ENCODE data around the gene SLAIN2.
"Not testable (repeated sequence)": the region's sequence is repeated elsewhere in the genome, so short reads cannot be mapped to it uniquely, and the experiment has no call there.

SLAIN2 gene

DNA sequence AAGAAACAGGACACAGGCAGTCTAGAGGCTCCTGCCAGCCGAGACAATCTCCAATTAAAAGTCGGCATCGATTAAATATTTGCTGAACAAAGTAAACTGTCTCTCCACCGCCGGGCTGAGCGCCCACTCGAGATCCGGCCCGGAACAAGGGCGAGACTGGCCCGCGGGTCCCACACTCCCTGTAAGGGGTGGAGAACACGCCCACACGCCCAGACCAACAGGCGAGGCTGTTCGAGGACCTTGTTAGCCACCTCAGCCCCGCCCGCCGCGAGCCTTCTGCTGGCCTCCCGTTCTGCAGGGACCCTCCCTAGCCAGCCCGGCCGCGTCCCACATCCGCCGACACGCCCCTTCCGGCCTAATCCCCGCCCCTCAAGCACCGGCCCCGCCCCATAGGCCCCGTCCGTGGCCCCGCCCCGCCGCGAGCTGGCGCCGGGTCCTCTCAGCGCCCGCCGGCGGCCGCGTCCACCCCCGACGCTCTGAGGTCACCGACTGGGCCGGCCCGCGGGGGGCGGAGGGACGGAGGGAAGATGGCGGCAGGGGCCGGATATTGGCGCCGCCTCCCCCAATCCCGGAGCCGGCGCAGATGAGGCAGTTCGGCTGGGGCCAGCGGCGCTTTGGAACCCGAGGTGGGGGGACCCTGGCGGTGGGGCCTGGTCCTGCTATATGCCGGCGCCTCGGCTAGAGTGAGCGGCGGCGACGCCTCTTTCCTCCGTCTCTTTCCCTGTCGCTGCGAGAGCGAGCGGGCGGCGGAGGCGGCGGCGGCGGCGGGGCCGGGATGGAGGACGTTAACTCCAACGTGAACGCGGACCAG, at the start of gene SLAIN2:
TSS of gene SLAIN2 (plus strand) at position 565 of the 811 bp plus-strand sequence. CDS start at position 776, 211 bp downstream.
- peak; percentile 94 to 95 for DNase-seq

DNA sequence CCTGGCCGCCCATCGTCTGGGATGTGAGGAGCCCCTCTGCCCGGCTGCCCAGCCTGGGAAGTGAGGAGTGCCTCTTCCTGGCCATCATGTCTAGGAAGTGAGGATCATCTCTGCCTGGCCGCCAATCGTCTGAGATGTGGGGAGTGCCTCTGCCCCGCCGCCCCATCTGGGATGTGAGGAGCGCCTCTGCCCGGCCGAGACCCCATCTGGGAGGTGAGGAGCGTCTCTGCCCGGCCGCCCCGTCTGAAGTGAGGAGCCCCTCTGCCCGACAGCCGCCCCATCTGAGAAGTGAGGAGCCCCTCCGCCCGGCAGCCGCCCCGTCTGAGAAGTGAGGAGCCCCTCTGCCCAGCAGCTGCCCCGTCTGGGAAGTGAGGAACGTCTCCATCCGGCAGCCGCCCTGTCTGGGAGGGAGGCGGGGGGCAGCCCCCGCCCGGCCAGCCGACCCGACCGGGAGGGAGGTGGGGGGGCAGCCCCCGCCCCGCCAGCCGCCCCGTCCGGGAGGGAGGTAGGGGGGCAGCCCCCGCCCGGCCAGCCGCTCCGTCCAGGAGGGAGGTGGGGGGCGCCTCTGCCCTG, 49.0 kb upstream of the SLAIN2 start:
- DNase-seq: not testable (repeated sequence)

DNA sequence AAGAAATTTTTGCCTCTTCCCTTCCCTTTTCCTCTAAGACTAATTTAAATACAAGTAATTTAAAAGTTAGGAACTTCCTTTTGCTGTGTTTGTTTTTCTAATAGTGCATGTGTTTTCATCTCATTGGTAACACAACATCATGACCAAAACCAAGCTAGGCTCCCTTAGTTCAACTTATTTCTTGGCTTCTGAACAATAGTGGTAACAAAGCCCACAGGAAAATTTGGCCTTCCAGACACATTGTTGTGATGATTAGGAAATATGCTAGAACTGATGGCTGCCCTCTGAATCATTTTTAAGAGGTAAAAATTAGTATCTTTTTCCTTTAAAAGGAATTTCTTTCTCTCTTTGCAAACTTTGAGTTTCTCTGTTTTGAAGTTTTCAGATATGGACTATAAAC, 46.2 kb upstream of the SLAIN2 start:
- no peak for DNase-seq

DNA sequence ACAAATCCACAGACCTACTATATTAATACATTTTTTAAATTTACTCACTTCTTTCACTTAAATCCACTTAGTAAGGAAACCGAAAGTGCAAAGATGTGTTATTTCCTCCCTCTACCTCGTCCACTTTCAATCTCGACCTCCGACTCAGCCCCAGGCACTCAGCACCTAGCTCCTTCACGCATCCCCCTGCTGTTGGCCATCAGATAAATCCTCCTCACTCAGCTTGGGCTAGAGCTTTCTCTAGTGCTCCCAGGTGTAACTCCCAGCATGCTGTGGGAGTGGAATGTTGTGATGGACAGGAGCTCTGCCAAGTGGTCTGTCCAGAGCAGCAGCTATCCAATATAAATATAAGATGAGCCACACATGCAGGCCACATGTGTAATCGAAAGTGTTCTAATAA, 45.0 kb upstream of the SLAIN2 start:
- DNase-seq: no peak

DNA sequence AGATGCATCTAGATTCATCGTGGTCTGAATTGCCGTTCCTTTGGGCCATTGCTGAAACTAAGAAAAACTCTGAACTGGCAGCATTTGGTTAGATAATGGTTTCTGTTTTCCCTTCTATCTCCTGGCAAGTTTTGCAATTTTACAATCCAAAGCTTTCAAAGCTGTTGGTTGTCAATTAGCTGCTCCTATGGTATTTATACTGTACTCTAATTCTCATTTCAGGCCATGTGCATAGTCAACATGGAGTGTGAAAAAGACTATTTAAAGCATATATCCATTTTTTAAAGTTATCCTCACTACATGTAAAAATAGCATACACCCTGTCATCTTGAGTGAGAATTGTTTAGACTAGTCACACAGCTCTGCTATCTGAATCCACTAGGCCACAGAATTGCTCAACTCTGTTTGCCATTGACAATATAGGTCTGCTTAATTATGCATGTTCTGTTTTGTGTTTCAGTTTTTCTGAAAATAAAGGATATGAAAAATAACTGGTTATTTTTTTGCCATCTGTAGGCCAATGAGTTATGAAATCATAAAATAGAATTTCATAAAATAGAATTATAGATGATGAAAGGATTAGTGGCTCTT, 44.0 kb upstream of the SLAIN2 start:
- no peak for DNase-seq

DNA sequence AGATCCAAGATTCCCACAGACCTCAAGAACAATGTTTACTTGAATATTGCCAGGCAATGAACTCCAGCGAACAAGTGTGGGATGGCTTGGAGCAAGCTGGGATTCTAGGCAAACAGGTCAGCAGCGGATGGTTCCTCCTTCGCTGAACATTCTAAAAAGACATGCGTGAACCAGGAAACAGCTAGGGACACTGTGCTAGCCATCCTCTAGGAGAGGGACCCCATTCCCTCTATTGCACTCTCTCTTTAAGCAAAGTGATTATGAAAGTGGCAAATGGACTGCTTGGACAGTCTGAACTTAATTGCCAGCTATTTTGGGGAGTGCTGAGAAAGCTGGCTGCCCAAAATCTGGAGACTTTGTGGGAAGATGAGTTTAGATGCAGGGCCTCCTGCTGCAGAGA, 41.8 kb upstream of the SLAIN2 start:
- DNase-seq: no peak

DNA sequence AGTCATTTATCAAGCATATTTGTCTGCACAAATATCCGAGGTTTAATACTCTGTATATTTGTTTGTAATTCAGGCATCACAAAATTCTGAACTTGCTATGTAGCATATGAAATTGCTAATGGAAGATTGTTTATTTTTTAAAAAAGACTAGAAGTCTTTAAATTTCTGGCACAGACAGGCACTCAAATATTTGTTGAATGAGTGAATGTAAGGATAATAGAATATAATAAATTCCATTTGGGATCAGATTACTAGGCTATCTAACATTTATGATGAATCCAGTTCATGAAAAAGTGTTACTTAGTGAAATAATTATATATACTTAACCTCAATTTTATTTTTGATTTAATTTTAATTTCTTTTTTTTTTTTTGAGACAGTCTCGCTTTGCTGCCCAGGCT, 41.3 kb upstream of the SLAIN2 start:
- DNase-seq: no peak

DNA sequence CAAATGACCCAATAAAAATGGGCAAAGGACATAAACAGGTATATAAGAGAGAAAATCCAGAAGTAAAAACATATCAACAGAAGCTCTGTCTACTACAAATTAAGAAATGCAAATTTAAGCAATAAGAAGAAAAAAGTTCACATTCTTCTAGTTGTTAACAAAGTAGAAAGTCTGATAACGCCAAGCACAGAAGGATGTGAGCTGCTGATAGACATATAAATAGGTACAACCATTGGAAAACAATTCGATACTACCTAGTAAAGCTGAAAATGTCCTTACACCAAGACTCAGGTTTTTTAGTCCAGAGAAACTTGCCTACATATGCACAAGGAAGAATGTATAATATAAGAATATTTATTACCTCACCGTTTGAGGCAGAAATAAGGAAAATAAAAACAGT, 35.8 kb upstream of the SLAIN2 start:
- DNase-seq: no peak

DNA sequence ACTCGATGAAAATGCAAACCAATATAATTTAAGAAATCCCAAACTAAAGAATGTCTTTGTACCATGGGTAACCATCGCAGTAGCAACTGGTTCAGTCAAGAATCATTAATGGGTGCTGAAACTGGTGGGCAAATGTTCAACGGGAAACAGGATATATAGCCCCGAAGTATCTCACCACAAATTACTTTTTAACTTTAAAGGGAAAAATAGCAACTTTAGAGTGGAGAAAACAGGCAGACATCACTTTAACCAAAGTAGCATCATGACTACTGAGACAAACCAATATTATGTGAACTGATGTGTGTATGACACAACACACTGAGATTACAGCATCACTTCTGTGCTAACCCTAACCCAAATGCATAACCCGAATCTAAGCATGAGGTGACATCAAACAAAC, 33.8 kb upstream of the SLAIN2 start:
- no peak for DNase-seq

DNA sequence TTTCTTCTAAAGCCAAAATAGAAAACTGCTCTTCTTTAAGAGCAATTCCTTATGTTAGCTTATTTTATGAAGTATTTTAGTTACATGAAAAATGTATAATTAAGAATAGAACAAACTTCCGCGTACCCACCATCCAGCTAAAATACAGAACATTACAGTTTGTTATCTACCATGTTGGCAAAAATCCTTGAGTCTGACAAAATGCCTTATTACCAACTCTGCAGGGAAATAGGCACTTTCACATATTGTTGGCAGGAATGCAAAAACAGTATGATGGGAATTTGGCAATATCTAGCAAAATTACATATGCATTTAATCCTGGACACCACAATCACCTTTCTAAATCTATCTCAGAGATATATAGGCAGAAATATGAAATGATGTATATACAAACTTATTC, 32.4 kb upstream of the SLAIN2 start:
- no peak for DNase-seq

DNA sequence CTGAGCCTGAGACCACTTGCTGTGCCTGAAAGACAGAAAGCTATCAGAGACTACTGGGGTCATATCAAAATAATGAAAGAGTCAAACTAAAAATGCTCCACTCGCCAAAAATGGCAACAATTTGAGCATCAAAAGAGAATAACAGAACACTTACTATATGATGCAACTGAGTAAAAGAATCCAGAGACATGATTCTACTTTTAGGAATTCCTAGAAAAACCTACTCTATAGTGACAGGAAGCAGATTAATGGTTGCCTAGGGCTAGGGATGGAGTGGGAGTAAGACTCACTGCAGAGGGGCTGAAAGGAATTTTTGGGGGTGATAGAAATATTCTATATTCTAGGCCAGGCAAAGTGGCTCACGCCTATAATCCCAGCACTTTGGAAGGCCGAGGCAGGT, 29.4 kb upstream of the SLAIN2 start:
- no peak for DNase-seq

DNA sequence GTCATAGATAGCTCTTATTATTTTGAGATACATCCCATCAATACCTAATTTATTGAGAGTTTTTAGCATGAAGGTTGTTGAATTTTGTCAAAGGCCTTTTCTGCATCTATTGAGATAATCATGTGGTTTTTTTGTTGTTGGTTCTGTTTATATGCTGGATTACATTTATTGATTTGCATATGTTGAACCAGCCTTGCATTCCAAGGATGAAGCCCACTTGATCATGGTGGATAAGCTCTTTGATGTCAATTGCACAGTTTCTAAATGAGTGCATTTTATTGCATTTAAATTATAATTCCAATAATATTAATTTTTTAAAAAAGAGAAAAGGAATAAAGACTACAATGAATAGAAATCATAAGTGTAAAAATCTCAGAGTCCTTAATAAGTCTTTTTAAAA, 26.6 kb upstream of the SLAIN2 start:
- not testable (repeated sequence) for DNase-seq

DNA sequence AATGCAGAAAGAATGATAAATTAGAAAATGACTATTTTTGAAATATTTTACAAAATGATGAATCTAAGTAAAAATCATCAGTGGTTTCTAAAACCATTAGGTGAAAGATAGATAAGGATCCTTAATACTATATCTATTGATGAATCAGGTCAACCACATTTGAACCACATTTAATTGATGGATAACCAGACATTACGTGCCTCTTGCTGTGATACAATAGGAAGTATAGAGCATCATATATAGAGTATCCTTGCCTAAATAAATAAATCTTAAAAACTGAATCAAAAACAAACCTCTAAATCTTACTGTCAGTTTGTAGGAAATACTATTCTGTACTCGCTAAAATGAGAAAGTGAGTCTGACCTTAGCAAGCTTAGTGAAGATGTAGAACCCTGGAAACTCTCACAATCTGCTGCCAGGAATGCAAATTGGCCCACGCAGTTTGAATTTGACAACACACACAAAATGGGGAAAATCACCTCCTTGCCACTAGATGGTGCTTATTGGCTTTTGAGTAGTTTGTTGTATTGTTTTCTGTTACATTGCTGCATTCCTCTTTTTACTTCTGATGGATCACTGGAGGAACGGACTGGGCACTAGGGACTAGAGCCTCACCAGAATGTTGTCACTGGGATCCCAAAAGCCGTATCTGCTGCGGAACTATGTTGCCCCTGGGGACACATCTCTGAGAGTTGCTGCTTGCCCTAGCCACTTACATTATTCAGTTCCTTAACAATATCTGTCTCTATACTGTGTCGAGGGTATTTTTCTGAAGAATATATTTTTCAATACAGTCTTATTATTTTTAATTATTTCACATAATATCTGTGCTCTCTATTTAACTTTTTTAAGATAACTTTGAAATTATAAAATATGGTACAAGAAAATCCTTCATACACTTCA, 25.4 kb upstream of the SLAIN2 start:
- DNase-seq: peak; percentile 20 to 59

DNA sequence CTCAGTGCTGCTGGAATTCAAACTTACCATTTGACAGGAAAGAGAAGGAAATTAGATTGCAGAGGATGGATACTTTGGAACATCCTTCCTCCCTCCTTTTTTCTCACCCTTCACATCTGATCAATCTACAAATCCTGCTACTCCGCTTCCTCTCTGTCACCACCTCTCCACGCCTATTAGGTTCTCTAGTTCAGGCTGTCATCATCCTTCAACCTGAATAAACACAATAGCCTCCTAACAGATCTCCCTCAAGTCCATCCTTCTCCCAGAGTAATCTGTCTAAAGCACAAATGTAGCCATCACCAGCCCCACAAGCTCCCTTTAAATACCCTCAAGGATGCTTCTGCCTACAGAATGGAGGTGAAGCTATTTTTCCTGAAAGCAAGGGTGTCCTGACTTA, 20.0 kb upstream of the SLAIN2 start:
- DNase-seq: no peak

DNA sequence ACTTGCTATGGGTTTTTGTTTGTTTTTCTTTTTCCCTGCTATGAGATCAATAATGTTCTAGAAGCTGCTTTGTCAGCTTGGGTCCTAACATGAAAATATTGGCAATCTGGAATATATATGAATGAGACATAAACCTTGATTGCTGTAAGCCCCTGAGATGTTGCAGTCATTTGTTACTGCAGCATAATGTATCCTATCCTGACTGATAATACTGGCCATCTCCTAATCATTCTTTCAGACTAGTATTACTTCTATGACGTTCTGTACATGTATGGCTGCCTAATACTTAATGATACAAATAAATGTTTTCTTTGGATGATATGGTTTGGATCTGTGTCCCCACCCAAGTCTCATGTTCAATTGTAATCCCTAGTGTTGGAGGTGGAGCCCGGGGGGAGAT, 19.3 kb upstream of the SLAIN2 start:
- no peak for DNase-seq

DNA sequence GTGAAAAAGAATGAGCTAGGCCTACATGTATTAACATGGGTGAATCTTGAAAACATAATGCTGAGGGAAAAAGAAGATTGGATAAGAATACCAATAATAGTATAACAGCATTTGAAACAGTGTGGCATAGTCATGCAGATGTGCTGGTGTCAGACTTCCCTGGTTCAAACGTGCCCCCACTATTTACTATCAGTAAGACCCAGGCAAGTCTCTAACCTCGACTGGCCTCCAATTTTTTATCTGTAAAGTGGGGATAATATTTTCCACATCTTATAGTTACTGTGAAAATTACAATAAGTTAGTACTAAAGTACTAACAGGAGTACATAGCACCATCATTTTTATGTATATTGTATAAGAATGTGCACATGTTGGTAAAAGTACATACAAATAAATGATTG, 17.0 kb upstream of the SLAIN2 start:
- DNase-seq: no peak

DNA sequence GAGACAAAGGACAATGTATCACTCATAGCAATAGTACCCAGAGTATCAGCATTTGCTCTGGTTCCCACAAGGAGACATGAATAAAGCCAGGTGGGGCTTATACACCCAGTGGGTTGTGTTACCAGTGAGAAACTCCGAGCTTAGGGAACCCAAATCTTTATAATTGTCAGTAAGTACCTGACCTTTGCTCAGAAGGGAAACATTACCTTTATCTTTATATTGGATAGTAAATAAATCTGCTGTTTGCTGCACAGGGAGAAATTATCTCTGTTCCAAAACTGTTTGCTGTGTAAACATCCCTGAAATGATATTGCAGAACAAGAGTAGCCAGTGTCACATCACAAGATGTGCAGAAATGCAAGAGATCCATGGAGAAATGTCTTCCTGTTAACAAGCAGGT, 12.1 kb upstream of the SLAIN2 start:
- no peak for DNase-seq

DNA sequence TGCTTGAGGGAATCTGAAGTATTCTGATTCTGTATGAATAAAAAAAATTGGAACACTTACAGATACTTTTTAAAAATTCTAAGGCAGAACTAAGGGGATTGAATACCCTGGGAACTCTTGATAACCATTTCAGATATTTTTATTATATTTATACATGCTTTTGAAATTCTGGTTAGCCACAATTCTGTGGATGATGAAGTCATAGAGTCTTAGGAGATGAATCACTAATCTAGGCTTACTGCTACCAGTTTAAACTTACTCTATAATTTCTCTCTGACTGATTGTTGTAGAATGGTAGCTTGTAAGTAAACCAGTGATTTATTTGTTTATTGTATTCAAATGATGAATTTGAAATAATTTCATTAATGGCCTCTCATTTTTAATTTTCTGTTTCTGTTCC, 11.4 kb upstream of the SLAIN2 start:
- DNase-seq: no peak

DNA sequence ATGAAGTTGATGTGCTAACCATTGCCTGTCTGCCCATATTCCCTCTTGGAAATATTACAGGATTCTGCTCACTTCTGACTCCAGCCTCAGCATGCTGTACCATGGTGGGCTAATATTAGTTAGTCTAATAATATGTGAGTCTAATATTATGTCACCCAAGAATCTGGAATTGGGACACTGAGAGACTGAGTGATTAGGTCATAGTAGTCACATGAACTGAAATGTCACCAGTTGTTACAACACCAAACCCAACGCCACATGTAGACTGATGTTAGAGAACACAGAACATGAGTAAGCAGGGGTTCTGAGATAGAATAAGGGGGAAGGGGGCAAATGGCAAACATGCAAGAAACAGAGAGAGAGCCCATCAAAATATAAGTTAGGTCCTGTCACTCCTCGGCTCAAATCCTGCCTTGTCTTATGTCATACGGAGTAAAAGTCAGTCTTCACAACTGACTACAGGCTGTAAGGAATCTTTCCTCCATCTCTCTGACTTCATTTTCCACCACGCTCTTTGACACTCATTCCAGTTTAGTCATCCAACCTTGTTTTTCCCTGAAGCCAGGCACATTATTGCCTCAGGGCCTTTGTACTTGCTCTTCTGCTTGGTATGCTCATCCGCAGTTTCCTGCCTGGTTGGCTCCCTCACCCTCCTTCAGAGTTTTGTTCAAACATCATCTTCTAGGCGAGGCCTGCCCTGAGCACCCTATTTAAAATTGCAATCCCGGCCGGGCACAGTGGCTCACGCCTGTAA, 9.6 kb upstream of the SLAIN2 start:
- no peak for DNase-seq

DNA sequence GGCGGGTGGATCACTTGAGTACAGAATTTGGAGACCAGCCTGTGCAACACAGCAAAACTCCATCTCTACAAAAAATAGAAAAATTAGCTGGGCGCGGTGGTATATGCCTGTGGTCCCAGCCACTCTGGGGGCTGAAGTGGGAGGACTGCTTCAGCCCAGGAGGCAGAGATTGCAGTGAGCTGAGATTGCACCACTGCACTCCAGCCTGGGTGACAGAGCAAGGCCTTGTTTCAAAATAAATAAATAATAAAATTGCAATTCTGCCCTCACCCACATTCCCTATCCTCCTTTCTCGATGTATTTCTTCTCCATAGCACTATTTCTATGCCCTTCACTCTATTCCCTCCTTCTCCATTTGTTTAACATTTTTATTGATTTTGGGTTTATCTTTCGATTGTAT, 8.7 kb upstream of the SLAIN2 start:
- no peak for DNase-seq

DNA sequence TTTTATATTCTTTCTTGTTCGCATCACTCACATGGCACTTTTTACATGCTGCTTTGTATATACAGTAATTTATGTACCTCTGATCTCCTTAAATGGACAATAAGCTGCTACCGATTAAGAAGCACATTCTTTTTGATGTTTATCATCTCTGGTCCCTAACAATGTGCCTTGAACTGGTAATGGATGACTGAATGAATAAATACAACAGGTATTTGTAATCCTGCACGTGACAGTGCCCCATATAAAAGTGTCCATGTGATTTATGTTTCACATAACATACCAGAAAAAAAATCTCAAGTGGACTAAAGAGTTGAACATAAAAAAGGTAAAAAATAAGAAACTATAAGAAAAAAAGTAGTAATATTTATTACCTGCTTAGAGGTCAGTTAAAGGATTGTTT, 7.7 kb upstream of the SLAIN2 start:
- no peak for DNase-seq

DNA sequence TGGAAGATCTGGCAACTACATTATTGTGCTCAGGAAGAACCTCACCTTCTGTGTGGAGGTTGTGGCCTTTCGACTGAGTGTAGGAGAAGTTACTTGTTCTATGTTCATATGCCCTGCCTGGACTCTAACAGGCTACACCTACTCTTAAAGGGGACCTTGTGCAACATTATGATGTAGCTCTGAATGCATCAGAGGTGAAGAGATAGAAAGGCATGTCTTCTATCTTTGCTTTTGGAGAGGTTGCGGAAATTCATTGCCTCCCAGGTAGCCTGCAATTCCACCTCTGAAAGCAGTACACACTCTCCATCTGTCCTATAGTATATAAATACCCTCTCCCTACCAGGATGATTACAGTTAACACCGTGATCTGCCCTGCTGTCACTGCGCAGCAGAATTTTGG, 7.1 kb upstream of the SLAIN2 start:
- DNase-seq: no peak
